Glutamatergic neuron (in vitro differentiated cells): Measurements from ENCODE around the gene OR11G2. TPM values are rescaled to one million over a fixed set of nuclear protein-coding genes. Genes with fewer than 3 reads are reported as not detected.
"Not testable (repeated sequence)": the region's sequence is repeated elsewhere in the genome, so short reads cannot be mapped to it uniquely, and the experiment has no call there.

ENCODE experiments used
- DNase-seq: peaks from one replicate; pipeline ENCODE4 v3.0.0; 2022
- H3K27ac Mint-ChIP-seq: one replicate; pipeline ENCODE4 v1.8.0; 2020; ENCODE audit warnings: mild to moderate bottlenecking, mixed read lengths, inconsistent platforms; ENCODE audit not compliant: unreplicated experiment
- H3K27me3 Mint-ChIP-seq: one replicate; pipeline ENCODE4 v1.8.0; 2020; ENCODE audit warnings: mild to moderate bottlenecking, moderate library complexity, mixed read lengths, inconsistent platforms; ENCODE audit not compliant: unreplicated experiment
- H3K36me3 Mint-ChIP-seq: one replicate; pipeline ENCODE4 v1.8.0; 2020; ENCODE audit warnings: mild to moderate bottlenecking, mixed read lengths, inconsistent platforms; ENCODE audit not compliant: unreplicated experiment
- H3K4me1 Mint-ChIP-seq: one replicate; pipeline ENCODE4 v1.8.0; 2020; ENCODE audit warnings: mild to moderate bottlenecking, low read depth, mixed read lengths, inconsistent platforms; ENCODE audit not compliant: unreplicated experiment
- H3K4me3 Mint-ChIP-seq: one replicate; pipeline ENCODE4 v1.8.0; 2020; ENCODE audit warnings: mild to moderate bottlenecking, mixed read lengths, inconsistent platforms; ENCODE audit not compliant: unreplicated experiment
- H3K9me3 Mint-ChIP-seq: one replicate; pipeline ENCODE4 v1.8.0; 2020; ENCODE audit warnings: mild to moderate bottlenecking, moderate library complexity, mixed read lengths, inconsistent platforms; ENCODE audit not compliant: unreplicated experiment
- total RNA-seq: library from RNA; stranded (reverse); fragmentation: NEBNext Ultra II Directional; extraction: Animal tissue kit (Norgen Biotek cat#: 25700); gene quantifications from one replicate; pipeline ENCODE4 v1.2.1, GENCODE V29; 2021; ENCODE audit not compliant: unreplicated experiment
- TF ChIP-seq, protein P1 (sequence below): fragments of 200-600 bp; sonication (generic); IDR thresholded peaks from one replicate; pipeline ENCODE4 v1.5.0; 2021; ENCODE audit not compliant: partially characterized antibody, unreplicated experiment

OR11G2 gene
- total RNA-seq, 1 donor from 2014 or later: not detected

DNA sequence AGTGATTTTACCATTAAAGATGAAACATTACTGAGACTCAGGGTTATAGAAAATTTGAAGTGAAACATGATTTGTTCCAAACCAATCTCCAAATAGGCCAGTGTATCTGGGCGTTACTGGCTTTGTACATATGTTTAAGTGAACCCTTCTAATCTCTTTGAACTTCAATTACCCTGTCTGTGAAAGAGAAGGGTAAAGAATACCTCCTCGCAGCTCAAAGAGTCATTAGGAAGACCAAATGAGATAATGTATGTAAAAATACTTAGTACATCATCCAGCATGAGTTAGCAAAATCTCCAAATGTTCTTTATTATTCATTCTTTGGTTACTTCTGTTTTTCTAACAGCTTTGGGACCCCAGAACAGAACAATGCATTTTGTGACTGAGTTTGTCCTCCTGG, 32.7 kb downstream of the OR11G2 start, which contains the start of gene OR11H6:
OR11H6 (plus strand) TSS at position 301 of the 400 bp plus-strand sequence; CDS start at position 301, 0 bp downstream.
- TF ChIP-seq, protein P1, sequence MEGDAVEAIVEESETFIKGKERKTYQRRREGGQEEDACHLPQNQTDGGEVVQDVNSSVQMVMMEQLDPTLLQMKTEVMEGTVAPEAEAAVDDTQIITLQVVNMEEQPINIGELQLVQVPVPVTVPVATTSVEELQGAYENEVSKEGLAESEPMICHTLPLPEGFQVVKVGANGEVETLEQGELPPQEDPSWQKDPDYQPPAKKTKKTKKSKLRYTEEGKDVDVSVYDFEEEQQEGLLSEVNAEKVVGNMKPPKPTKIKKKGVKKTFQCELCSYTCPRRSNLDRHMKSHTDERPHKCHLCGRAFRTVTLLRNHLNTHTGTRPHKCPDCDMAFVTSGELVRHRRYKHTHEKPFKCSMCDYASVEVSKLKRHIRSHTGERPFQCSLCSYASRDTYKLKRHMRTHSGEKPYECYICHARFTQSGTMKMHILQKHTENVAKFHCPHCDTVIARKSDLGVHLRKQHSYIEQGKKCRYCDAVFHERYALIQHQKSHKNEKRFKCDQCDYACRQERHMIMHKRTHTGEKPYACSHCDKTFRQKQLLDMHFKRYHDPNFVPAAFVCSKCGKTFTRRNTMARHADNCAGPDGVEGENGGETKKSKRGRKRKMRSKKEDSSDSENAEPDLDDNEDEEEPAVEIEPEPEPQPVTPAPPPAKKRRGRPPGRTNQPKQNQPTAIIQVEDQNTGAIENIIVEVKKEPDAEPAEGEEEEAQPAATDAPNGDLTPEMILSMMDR: no peak
- Mint-ChIP-seq H3K27me3 (no peaks in the 10 kb centered on the region), H3K27ac (no peak within 1 kb of the TSS), H3K36me3 (peaks cover 8% of the 10 kb centered on the region), H3K9me3 (peaks cover 13% of the 10 kb centered on the region), H3K4me3 (no peak within 1 kb of the TSS), H3K4me1 (no peaks in the 10 kb centered on the region)
- DNase-seq: no peak

DNA sequence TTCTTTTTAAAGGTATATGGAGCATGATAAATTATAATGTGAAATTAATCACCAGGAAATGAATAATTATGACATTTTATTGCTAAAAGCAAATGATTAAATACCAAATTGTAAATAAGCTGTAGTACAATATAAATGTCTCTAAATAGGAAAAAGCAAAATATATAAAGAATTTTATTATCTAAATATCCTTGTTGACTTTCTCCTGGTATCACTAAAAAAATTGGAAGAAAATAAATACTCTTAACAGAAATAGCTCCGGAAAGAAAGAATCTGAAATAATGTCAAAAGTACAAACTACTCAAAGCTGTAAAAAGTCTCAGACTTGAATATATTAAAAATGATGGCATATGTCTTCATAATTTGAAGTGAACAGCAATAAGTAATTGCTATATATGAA, 38.0 kb downstream of the OR11G2 start, which contains the start of gene OR11H7:
OR11H7 (plus strand) TSS at position 301 of the 400 bp plus-strand sequence.
- DNase-seq: no peak
- peaks cover 14% of the 10 kb centered on the region for H3K36me3 Mint-ChIP-seq
- TF ChIP-seq, protein P1: no peak
- H3K9me3 Mint-ChIP-seq: peaks cover 17% of the 10 kb centered on the region
- no peaks in the 10 kb centered on the region for H3K4me1 Mint-ChIP-seq
- no peak within 1 kb of the TSS for H3K4me3 Mint-ChIP-seq
- H3K27ac Mint-ChIP-seq: no peak within 1 kb of the TSS
- H3K27me3 Mint-ChIP-seq: peaks cover 2% of the 10 kb centered on the region

DNA sequence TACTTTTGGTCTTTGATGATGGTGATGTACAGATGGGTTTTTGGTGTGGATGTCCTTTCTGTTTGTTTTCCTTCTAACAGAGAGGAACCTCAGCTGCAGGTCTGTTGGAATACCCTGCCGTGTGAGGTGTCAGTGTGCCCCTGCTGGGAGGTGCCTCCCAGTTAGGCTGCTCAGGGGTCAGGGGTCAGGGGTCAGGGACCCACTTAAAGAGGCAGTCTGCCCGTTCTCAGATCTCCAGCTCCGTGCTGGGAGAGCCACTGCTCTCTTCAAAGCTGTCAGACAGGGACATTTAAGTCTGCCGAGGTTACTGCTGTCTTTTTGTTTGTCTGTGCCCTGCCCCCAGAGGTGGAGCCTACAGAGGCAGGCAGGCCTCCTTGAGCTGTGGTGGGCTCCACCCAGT, 44.7 kb downstream of the OR11G2 start:
- not testable (repeated sequence) for DNase-seq, H3K9me3 Mint-ChIP-seq, H3K36me3 Mint-ChIP-seq

DNA sequence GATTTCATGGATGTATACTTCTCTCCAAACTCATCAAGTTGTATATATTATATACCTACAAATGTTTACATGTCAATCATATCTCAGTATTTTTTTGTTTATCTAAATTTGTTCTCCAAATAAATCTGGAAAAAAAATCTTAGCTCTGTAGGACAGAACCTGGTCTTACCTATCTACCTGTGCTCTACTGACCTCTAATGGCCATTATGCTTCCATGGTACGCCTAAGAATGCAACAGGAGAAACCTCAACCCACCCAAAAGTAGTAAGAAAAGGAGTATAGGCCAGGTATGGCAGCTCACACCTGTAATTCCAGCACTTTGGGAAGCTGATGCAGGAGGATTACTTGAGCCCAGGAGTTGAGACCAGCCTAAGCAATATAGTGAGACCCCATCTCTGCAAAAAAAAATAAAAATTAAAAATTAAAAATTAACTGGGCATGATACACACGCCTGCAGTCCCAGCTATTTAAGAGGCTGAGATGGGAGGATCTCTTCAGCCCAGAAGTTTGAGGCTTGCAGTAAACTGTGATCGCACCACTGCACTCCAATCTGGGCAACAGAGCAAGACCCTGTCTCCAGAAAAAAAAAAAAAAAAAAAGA, 57.0 kb downstream of the OR11G2 start:
- H3K4me3 Mint-ChIP-seq: no peak overlapping the region
- H3K9me3 Mint-ChIP-seq: peaks cover 4% of the 10 kb centered on the region
- H3K27me3 Mint-ChIP-seq: no peaks in the 10 kb centered on the region
- H3K27ac Mint-ChIP-seq: no peak overlapping the region
- TF ChIP-seq, protein P1: no peak
- peaks cover 11% of the 10 kb centered on the region for H3K36me3 Mint-ChIP-seq
- DNase-seq: no peak
- no peaks in the 10 kb centered on the region for H3K4me1 Mint-ChIP-seq

More for the DNA sequence above, 44.7 kb downstream of the OR11G2 start:
- H3K27me3 Mint-ChIP-seq, H3K4me3 Mint-ChIP-seq, H3K27ac Mint-ChIP-seq, H3K4me1 Mint-ChIP-seq: not testable (repeated sequence)

Other genes starting within 250 kb of the OR11G2 start
- gene OR4K15, start 215.3 kb upstream of the OR11G2 start, total RNA-seq: not detected
- not detected for gene OR4Q2, start 188.7 kb upstream of the OR11G2 start, total RNA-seq
- not detected for gene OR4K14, start 171.6 kb upstream of the OR11G2 start, total RNA-seq
- gene OR4K13, start 154.9 kb upstream of the OR11G2 start, total RNA-seq: not detected
- gene OR4L1, start 130.9 kb upstream of the OR11G2 start, total RNA-seq: not detected
- not detected for gene OR4K17, start 80.2 kb upstream of the OR11G2 start, total RNA-seq
- gene OR4N5, start 52.1 kb upstream of the OR11G2 start, total RNA-seq: not detected
- not detected for gene OR11H6, start 32.8 kb downstream of the OR11G2 start, total RNA-seq
- not detected for gene OR11H7, start 38.1 kb downstream of the OR11G2 start, total RNA-seq
- gene OR11H4, start 48.4 kb downstream of the OR11G2 start, total RNA-seq: not detected
- gene TTC5, start 115.1 kb downstream of the OR11G2 start, total RNA-seq: 37.4 TPM
- gene CCNB1IP1, start 142.4 kb downstream of the OR11G2 start, total RNA-seq: 95.8 TPM
- 33.9 TPM for gene PARP2, start 152.7 kb downstream of the OR11G2 start, total RNA-seq
- 22.7 TPM for gene TEP1, start 222.6 kb downstream of the OR11G2 start, total RNA-seq
- gene KLHL33, start 245.3 kb downstream of the OR11G2 start, total RNA-seq: 0.15 TPM